ENCODE measurements around the gene MED13. TPM values are rescaled to one million over a fixed set of nuclear protein-coding genes. Genes with fewer than 3 reads are reported as not detected.
A peak's percentile ranks its signal among the peaks of the same experiment; 100 is the strongest.

The MED13 gene
- polyA plus RNA-seq, 2 of the 4 experiments (the other 2 are of a cell fraction), result 14.1 to 64.1 TPM

DNA sequence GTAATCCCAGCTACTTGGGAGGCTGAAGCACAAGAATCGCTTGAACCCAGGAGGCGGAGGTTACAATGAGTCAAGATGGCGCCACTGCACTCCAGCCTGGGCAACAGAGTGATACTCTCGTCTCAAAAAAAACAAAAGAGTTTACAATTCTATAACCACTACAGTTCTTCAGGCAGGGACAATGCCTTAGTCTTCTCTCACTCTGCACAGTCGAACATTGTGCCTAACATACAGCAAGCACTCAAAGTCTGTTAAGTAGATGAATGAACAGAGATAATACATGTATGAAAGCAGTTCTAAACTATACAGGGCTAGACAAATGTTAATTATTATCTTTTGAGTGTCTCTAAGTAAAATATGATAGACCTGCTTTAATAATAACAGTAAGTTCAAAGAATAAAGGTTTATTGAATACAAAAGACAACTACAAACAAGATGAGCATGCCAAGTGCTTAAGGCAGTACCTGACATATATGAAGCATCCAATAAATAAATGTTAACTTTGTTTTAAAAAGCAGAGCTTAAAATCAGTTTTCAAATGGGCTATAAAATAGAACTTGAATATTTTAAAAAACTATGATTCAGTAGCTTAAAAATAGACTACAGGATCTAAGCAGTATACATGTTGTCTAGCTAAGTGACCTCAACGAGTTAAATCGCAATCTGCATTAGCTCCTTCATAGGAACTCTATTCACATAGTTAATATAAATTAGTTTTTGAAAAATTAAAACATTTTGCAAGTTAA lies 156.6 kb downstream of the MED13 start:
- H3K9me3 ChIP-seq, result no peaks in the 10 kb centered on the region
- H3K27ac ChIP-seq, result no peak overlapping the region
- no peak overlapping the region for H3K4me2 ChIP-seq
- FAIRE-seq (peak; percentile 39), DNase-seq (ENCODE audit: low read depth in 1 of 2, low spot score in 1 of 2) (no peak), ATAC-seq (no peak)
- TF ChIP-seq, protein P1, sequence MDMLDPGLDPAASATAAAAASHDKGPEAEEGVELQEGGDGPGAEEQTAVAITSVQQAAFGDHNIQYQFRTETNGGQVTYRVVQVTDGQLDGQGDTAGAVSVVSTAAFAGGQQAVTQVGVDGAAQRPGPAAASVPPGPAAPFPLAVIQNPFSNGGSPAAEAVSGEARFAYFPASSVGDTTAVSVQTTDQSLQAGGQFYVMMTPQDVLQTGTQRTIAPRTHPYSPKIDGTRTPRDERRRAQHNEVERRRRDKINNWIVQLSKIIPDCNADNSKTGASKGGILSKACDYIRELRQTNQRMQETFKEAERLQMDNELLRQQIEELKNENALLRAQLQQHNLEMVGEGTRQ (IDR thresholded peaks at IDR 0.05), result no peak
- TF ChIP-seq HOXB5 (CRISPR knock-in tag; IDR thresholded peaks at IDR 0.05), result no peak
- no peak for TF ChIP-seq CEBPB (IDR thresholded peaks at IDR 0.05)
- TF ChIP-seq KDM5A (IDR thresholded peaks at IDR 0.05), result no peak
- TF ChIP-seq HDAC2 (IDR thresholded peaks at IDR 0.05), result no peak
- TF ChIP-seq NPAS2 (CRISPR knock-in tag; IDR thresholded peaks at IDR 0.05; ENCODE audit: borderline replicate concordance), result no peak
- TF ChIP-seq TFCP2L1 (CRISPR knock-in tag; IDR thresholded peaks at IDR 0.05), result no peak
- no peak for TF ChIP-seq RCOR1 (IDR thresholded peaks at IDR 0.05; ENCODE audit: low read depth, low read length)
- no peak for TF ChIP-seq HEYL (CRISPR knock-in tag; IDR thresholded peaks at IDR 0.05)
- 92% methylated on average over 7 of the region's 7 CpGs for WGBS (ENCODE audit: missing lambda C conversion rate)
- ChIA-PET POLR2A (no interaction called here), CTCF (interaction anchor here (0.8 to 2.1 kb wide), 4 partner anchors 11 to 263 kb away, joined by 3 to 7 read pairs (median 3); partner anchors contain the start of gene BRIP1)
- H3K4me1 ChIP-seq, result no peaks in the 10 kb centered on the region
- no peak overlapping the region for H3K4me3 ChIP-seq

DNA sequence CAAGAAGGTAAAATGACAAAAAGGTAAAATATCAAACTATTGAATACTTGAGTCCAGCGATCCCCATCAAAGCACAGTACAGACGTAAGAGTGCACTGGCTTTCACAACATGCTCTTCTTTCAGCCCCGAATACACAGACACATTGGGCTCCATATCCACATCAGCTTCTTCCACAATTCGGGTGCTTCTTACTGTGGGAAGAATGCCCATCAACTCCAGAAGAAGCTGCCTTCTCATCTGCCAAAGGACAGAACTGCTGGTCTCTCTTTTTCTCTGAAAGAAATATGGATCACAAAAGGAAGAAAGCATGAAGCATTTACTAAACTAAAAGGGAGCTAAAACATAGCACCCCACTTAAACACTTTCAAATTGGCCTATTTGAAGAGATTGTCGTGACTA lies 157.7 kb downstream of the MED13 start:
- no peak for TF ChIP-seq JUN (IDR thresholded peaks at IDR 0.05)
- TF ChIP-seq HOXB13 (CRISPR knock-in tag; IDR thresholded peaks at IDR 0.05; ENCODE audit: low read depth), result no peak
- TF ChIP-seq, protein P2, sequence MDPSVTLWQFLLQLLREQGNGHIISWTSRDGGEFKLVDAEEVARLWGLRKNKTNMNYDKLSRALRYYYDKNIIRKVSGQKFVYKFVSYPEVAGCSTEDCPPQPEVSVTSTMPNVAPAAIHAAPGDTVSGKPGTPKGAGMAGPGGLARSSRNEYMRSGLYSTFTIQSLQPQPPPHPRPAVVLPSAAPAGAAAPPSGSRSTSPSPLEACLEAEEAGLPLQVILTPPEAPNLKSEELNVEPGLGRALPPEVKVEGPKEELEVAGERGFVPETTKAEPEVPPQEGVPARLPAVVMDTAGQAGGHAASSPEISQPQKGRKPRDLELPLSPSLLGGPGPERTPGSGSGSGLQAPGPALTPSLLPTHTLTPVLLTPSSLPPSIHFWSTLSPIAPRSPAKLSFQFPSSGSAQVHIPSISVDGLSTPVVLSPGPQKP (IDR thresholded peaks at IDR 0.05; ENCODE audit: low read depth, low read length), result no peak
- TF ChIP-seq JUNB (IDR thresholded peaks at IDR 0.05), result no peak
- no peak for TF ChIP-seq NR3C1 (IDR thresholded peaks at IDR 0.05)
- TF ChIP-seq EHF (CRISPR knock-in tag; IDR thresholded peaks at IDR 0.05), result no peak
- no peak for TF ChIP-seq GATA3 (IDR thresholded peaks at IDR 0.05; ENCODE audit: borderline replicate concordance)
- no peak for TF ChIP-seq ESRRA (IDR thresholded peaks at IDR 0.05; ENCODE audit: borderline replicate concordance, low read length)
- no peak for TF ChIP-seq HEYL (CRISPR knock-in tag; IDR thresholded peaks at IDR 0.05)
- no peak for TF ChIP-seq POLR2A (IDR thresholded peaks at IDR 0.05; ENCODE audit: low read length)
- no peak for TF ChIP-seq RFX5 (IDR thresholded peaks at IDR 0.05)
- TF ChIP-seq FOSL2 (IDR thresholded peaks at IDR 0.05), result no peak
- no peak for TF ChIP-seq FOSL2 (CRISPR knock-in tag; IDR thresholded peaks at IDR 0.05)
- TF ChIP-seq, protein P3, sequence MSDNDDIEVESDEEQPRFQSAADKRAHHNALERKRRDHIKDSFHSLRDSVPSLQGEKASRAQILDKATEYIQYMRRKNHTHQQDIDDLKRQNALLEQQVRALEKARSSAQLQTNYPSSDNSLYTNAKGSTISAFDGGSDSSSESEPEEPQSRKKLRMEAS (IDR thresholded peaks at IDR 0.05), result no peak
- no peak for TF ChIP-seq FOSB (CRISPR knock-in tag; IDR thresholded peaks at IDR 0.05)
- H3K4me1 ChIP-seq, result no peaks in the 10 kb centered on the region
- DNase-seq (ENCODE audit: low read depth in 1 of 2, low spot score in 1 of 2) (no peak), ATAC-seq (no peak), FAIRE-seq (peak; percentile 59)
- no peak overlapping the region for H3K4me3 ChIP-seq
- ChIA-PET CTCF (interaction anchor here (0.9 to 2.1 kb wide), 3 partner anchors 12 to 492 kb away, joined by 3 to 7 read pairs (median 3); no protein-coding TSS in a partner anchor), POLR2A (no interaction called here)
- WGBS (ENCODE audit: missing lambda C conversion rate), result 94% methylated on average over 5 of the region's 5 CpGs
- no peak overlapping the region for H3K4me2 ChIP-seq
- H3K9me3 ChIP-seq, result no peaks in the 10 kb centered on the region
- no peak overlapping the region for H3K27ac ChIP-seq

DNA sequence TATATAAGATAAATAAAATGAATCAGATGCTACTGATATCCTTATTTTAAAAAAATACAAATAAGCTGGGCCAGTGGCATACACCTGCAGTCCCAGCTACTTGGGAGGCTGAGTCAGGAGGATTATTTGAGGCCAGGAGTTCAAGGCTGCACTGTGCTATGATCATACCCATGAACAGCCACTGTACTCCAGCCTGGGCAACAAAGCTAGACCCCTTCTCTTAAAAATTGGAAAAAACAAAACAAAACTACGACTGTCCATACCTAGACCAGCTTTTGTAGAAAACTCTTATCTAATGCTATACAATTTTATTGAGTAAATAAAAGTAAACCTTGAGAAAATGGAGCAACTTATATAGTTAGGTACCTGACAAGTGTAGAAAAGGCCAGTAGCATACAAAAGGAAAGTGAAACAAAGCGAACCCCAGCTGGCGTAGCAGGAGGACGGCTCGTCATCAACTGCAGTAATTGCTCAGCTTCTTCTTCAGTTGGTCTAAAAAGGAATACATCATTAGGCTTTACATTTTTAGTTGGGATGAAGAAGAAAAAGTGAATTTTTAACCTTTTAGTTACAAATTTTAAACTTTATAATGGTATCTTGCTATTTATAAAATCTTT lies 160.9 kb downstream of the MED13 start:
- TF ChIP-seq CHD2 (IDR thresholded peaks at IDR 0.05; ENCODE audit: low read length, partially characterized antibody) (no peak), MAFK (IDR thresholded peaks at IDR 0.05; ENCODE audit: partially characterized antibody) (no peak), FOSB (CRISPR knock-in tag; IDR thresholded peaks at IDR 0.05) (no peak)

More for the DNA sequence above, 160.9 kb downstream of the MED13 start:
- DNase-seq (ENCODE audit: low read depth in 1 of 2, low spot score in 1 of 2), result no peak
- H3K4me1 ChIP-seq, result no peaks in the 10 kb centered on the region
- ChIA-PET CTCF (interaction anchor here (0.6 to 2.3 kb wide), 3 partner anchors 15 to 205 kb away, joined by 3 to 8 read pairs (median 5); no protein-coding TSS in a partner anchor), POLR2A (no interaction called here)
- H3K9me3 ChIP-seq, result no peaks in the 10 kb centered on the region
- 91% methylated on average over 5 of the region's 5 CpGs for WGBS (ENCODE audit: missing lambda C conversion rate)
- ATAC-seq, result no peak
- no peak overlapping the region for H3K27ac ChIP-seq
- H3K4me2 ChIP-seq, result no peak overlapping the region
- no peak for FAIRE-seq
- no peak overlapping the region for H3K4me3 ChIP-seq

Data from A549 (cell line).